Endothelial cell of umbilical vein (primary cell): ENCODE measurements around the gene PTPRQ. TPM values are rescaled to one million over a fixed set of nuclear protein-coding genes. Genes with fewer than 3 reads are reported as not detected.

Experiments used
- BruUV-seq: library from RNA; stranded (reverse); fragments of 400-500 nt; replicated peaks from 2 replicates; lab custom pipeline; 2021; lab: Mats Ljungman, UMichigan
- CTCF ChIA-PET: fragments of 300-600, 350-600 bp; sonication (Branson Sonifier 250); formaldehyde crosslinking; loops from one replicate; lab custom pipeline; 2021; ENCODE audit warnings: antibody characterized with exemption, inconsistent platforms; lab: Charles Lee
- POLR2A ChIA-PET: fragments of 300-600, 350-600 bp; sonication (Branson Sonifier 250); formaldehyde crosslinking; loops from one replicate; lab custom pipeline; 2021; ENCODE audit warnings: antibody characterized with exemption, inconsistent platforms; lab: Charles Lee
- DNase-seq: peaks from one replicate; pipeline ENCODE4 v3.0.0-alpha.2; 2011; ENCODE audit warnings: low read depth, low spot score
- FAIRE-seq: peaks from 2 replicates; lab custom pipeline; 2011; peaks lifted over from hg19 to GRCh38; lab: Jason Lieb, UNC
- H2AFZ ChIP-seq: 2 replicates; pipeline ENCODE4 v1.6.0; 2012; ENCODE audit warnings: low read depth, low read length, control low read depth, inconsistent platforms
- H3K27ac ChIP-seq: 2 replicates; pipeline ENCODE4 v1.5.1; 2011; ENCODE audit warnings: low read depth, mild to moderate bottlenecking, control low read depth, low read length, moderate library complexity; ENCODE audit not compliant: insufficient read depth
- H3K27me3 ChIP-seq, 2 experiments: 2 replicates each; pipeline versions ENCODE4 v1.6.0 to v1.6.1; 2011; ENCODE audit warnings: low read length in 2 of 2, mixed read lengths in 1 of 2; ENCODE audit not compliant: control insufficient read depth in 2 of 2, insufficient read depth in 2 of 2
- H3K36me3 ChIP-seq, 2 experiments: 2 replicates in 1 of 2; 3 replicates in 1 of 2; pipeline ENCODE4 v1.5.1; 2011; ENCODE audit warnings: low read length in 2 of 2, mild to moderate bottlenecking in 1 of 2, moderate library complexity in 1 of 2; ENCODE audit not compliant: control insufficient read depth in 2 of 2, insufficient read depth in 2 of 2; ENCODE audit errors: extremely low read depth in 1 of 2
- H3K4me1 ChIP-seq: 3 replicates; pipeline ENCODE4 v1.5.1; 2011; ENCODE audit warnings: mild to moderate bottlenecking, low read length; ENCODE audit not compliant: control insufficient read depth, insufficient read depth; ENCODE audit errors: extremely low read depth
- H3K4me2 ChIP-seq: 2 replicates; pipeline ENCODE4 v1.6.1; 2011; ENCODE audit warnings: low read length, control low read depth, mixed read lengths; ENCODE audit not compliant: insufficient read depth
- H3K4me3 ChIP-seq, 3 experiments: fragments of 200-600 bp in 1 of 3; sonication (generic), shearing (Covaris generic) in 1 of 3; replicated peaks in 1 of 3; 2 replicates each; pipeline ENCODE4 v1.5.1; 2011 to 2016; ENCODE audit warnings: control low read depth in 3 of 3, low read length in 3 of 3, mild to moderate bottlenecking in 2 of 3, inconsistent platforms in 1 of 3, low read depth in 1 of 3, moderate library complexity in 1 of 3; ENCODE audit not compliant: insufficient read depth in 1 of 3
- H3K79me2 ChIP-seq: 2 replicates; pipeline ENCODE4 v1.6.0; 2012; ENCODE audit warnings: low read length, inconsistent platforms; ENCODE audit not compliant: control insufficient read depth, insufficient read depth
- H3K9ac ChIP-seq: replicated peaks from 2 replicates; pipeline ENCODE3; 2011; ENCODE audit warnings: low read length, control low read depth; ENCODE audit not compliant: insufficient read depth; ENCODE audit errors: extremely low read depth
- H3K9me1 ChIP-seq: replicated peaks from 3 replicates; pipeline ENCODE4 v1.6.0; 2011; ENCODE audit warnings: mild to moderate bottlenecking, low read length; ENCODE audit not compliant: control insufficient read depth, insufficient read depth; ENCODE audit errors: extremely low read depth
- H3K9me3 ChIP-seq: replicated peaks from 2 replicates; pipeline ENCODE4 v1.5.1; 2012; ENCODE audit warnings: low read length, inconsistent platforms; ENCODE audit not compliant: control insufficient read depth, insufficient read depth
- H4K20me1 ChIP-seq: replicated peaks from 2 replicates; pipeline ENCODE3; 2011; ENCODE audit warnings: mild to moderate bottlenecking, low read length; ENCODE audit not compliant: control insufficient read depth, insufficient read depth; ENCODE audit errors: extremely low read depth
- EZH2 ChIP-seq: IDR thresholded peaks from 2 replicates; pipeline ENCODE4 v1.6.1; 2012; ENCODE audit warnings: borderline replicate concordance, low read depth, mild to moderate bottlenecking, moderate library complexity, low read length, inconsistent platforms; ENCODE audit not compliant: severe bottlenecking
- FOS ChIP-seq: IDR thresholded peaks from 2 replicates; pipeline ENCODE4 v1.6.1; 2011; ENCODE audit warnings: mild to moderate bottlenecking, low read length, moderate library complexity, borderline replicate concordance; ENCODE audit not compliant: insufficient read depth
- JUN ChIP-seq: IDR thresholded peaks from 2 replicates; pipeline ENCODE4 v1.6.1; 2011; ENCODE audit warnings: borderline replicate concordance, low read depth; ENCODE audit not compliant: insufficient read length, insufficient read depth
- MYC ChIP-seq: IDR thresholded peaks from one replicate; pipeline ENCODE4 v1.6.1; 2011; ENCODE audit warnings: mild to moderate bottlenecking, low read depth, low read length
- POLR2A ChIP-seq: IDR thresholded peaks from 2 replicates; pipeline ENCODE4 v1.6.1; 2012; ENCODE audit warnings: low read depth, mild to moderate bottlenecking, control low read depth, low read length
- dilution Hi-C: fragments of 300-500 bp; cut with MboI; formaldehyde crosslinking; loops from one replicate; pipeline ENCODE4 v1.15.0; 2019; ENCODE audit warnings: low sequenced_read_pairs; ENCODE audit not compliant: extremely low pct_ligation_motif_present
- intact Hi-C: fragments of 100-400 bp; cut with micrococcal nuclease; formaldehyde crosslinking; loops from one replicate; pipeline ENCODE4 v1.10.0; 2022
- polyA plus RNA-seq, 4 experiments: library from polyadenylated mRNA; depleted of rRNA in 3 of 4; stranded (reverse) in 3 of 4; unstranded in 1 of 4; fragments of >200 nt; gene quantifications; 2 replicates each; pipeline versions ENCODE4 v1.2.1 to v1.2.3, GENCODE V29; 2011 to 2012; ENCODE audit warnings: missing spikeins in 1 of 4
- total RNA-seq: library from RNA; stranded (reverse); gene quantifications from 2 replicates; pipeline ENCODE4 v1.2.3, GENCODE V29; 2021
- TF ChIP-seq, protein P1 (sequence below), 2 donors: IDR thresholded peaks; 1 replicate in 1 of 2; 2 replicates in 1 of 2; pipeline ENCODE4 v1.5.1; 2011; ENCODE audit warnings: low read length in 2 of 2, mild to moderate bottlenecking in 2 of 2, moderate library complexity in 2 of 2, control low read depth in 1 of 2, inconsistent platforms in 1 of 2, low read depth in 1 of 2; ENCODE audit not compliant: insufficient read depth in 1 of 2; ENCODE audit errors: extremely low read depth in 1 of 2
- TF ChIP-seq, protein P2 (sequence below): IDR thresholded peaks from 2 replicates; pipeline ENCODE4 v1.6.1; 2011; ENCODE audit not compliant: insufficient read depth, insufficient read length

The PTPRQ gene
- total and polyA plus RNA-seq, 2 donors (not counting 3 experiments of a cell fraction or from before 2014, with no cell fraction given): not detected

DNA sequence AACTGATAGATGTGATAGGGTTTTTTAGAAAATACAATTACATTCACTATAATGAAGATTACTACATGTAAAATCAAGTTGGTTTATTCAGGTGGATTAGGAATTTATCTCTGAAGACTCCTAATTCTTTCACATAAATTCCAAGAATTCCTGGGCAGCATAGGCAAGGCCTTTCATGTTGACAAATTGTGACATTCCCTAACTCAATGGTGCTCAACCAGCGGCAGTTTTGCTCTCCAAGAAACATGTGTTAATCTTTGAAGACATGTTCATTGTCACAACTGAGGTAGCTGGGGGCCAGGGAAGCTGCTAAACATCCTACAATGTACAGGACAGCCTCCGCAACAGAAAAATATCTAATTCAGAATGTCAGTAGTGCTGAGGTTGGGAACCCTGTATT lies 46.3 kb downstream of the PTPRQ start:
- POLR2A ChIA-PET: no interaction called here
- no peak overlapping the region for H3K4me3 ChIP-seq
- DNase-seq (no peak), FAIRE-seq (no peak)
- no peaks in the 10 kb centered on the region for H3K4me1 ChIP-seq
- no peaks in the 10 kb centered on the region for H4K20me1 ChIP-seq
- intact Hi-C loops (no loop called here), dilution Hi-C loops (no loop called here)
- H3K27ac ChIP-seq: no peak overlapping the region
- TF ChIP-seq, protein P1, sequence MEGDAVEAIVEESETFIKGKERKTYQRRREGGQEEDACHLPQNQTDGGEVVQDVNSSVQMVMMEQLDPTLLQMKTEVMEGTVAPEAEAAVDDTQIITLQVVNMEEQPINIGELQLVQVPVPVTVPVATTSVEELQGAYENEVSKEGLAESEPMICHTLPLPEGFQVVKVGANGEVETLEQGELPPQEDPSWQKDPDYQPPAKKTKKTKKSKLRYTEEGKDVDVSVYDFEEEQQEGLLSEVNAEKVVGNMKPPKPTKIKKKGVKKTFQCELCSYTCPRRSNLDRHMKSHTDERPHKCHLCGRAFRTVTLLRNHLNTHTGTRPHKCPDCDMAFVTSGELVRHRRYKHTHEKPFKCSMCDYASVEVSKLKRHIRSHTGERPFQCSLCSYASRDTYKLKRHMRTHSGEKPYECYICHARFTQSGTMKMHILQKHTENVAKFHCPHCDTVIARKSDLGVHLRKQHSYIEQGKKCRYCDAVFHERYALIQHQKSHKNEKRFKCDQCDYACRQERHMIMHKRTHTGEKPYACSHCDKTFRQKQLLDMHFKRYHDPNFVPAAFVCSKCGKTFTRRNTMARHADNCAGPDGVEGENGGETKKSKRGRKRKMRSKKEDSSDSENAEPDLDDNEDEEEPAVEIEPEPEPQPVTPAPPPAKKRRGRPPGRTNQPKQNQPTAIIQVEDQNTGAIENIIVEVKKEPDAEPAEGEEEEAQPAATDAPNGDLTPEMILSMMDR (IDR thresholded peaks at IDR 0.05; ENCODE audit: extremely low read depth in 1 of 2, insufficient read depth in 1 of 2, low read depth in 1 of 2, low read length in 2 of 2): no peak
- no peak for TF ChIP-seq EZH2
- no peak for TF ChIP-seq FOS
- TF ChIP-seq MYC: no peak
- TF ChIP-seq JUN: no peak
- TF ChIP-seq, protein P2, sequence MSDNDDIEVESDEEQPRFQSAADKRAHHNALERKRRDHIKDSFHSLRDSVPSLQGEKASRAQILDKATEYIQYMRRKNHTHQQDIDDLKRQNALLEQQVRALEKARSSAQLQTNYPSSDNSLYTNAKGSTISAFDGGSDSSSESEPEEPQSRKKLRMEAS: no peak
- TF ChIP-seq POLR2A: no peak
- no peaks in the 10 kb centered on the region for H3K36me3 ChIP-seq
- no peak overlapping the region for H3K9ac ChIP-seq
- no TSS peak for BruUV-seq
- no peak overlapping the region for H2AFZ ChIP-seq
- no peaks in the 10 kb centered on the region for H3K27me3 ChIP-seq
- no peaks in the 10 kb centered on the region for H3K9me1 ChIP-seq
- H3K79me2 ChIP-seq: no peaks in the 10 kb centered on the region
- CTCF ChIA-PET: no interaction called here
- H3K4me2 ChIP-seq: no peak overlapping the region
- H3K9me3 ChIP-seq: no peaks in the 10 kb centered on the region
